ENCODE results near the gene FAM219A. TPM values are rescaled to one million over a fixed set of nuclear protein-coding genes. Genes with fewer than 3 reads are reported as not detected.

FAM219A gene
- total RNA-seq, 1 experiment from 2014 or later, result 11.6 TPM

GRCh38 chr9:34349324-34349723 is 109.0 kb downstream of the FAM219A start:
- DNase-seq (ENCODE audit: low spot score), result no peak

Other genes with a start within 250 kb of the FAM219A start
- 9.0 and 11.5 TPM in 2 replicates for gene KIF24, start 129.3 kb downstream of the FAM219A start, total RNA-seq (2014; rRNA removed; shearing (Covaris generic))
- gene NUDT2, start 129.0 kb downstream of the FAM219A start, total RNA-seq (2014; rRNA removed; shearing (Covaris generic)), result 52.1 and 67.4 TPM in 2 replicates
- gene MYORG, start 81.7 kb downstream of the FAM219A start, total RNA-seq (2014; rRNA removed; shearing (Covaris generic)), result 3.5 and 4.6 TPM in 2 replicates
- gene DNAI1, start 235 bp upstream of the FAM219A start, total RNA-seq (2014; rRNA removed; shearing (Covaris generic)), result not detected in 2 replicates
- gene ENHO, start 64.4 kb upstream of the FAM219A start, total RNA-seq (2014; rRNA removed; shearing (Covaris generic)), result 0.43 and 1.1 TPM in 2 replicates
- gene CNTFR, start 131.2 kb upstream of the FAM219A start, total RNA-seq (2014; rRNA removed; shearing (Covaris generic)), result 0.69 TPM in 1 of 2 replicates, not detected in the other
- gene RPP25L, start 153.5 kb upstream of the FAM219A start, total RNA-seq (2014; rRNA removed; shearing (Covaris generic)), result 20.1 and 26.2 TPM in 2 replicates
- gene DCTN3, start 161.9 kb upstream of the FAM219A start, total RNA-seq (2014; rRNA removed; shearing (Covaris generic)), result 98.4 and 138 TPM in 2 replicates
- 0.19 TPM in 1 of 2 replicates, not detected in the other for gene ARID3C, start 170.5 kb upstream of the FAM219A start, total RNA-seq (2014; rRNA removed; shearing (Covaris generic))
- gene SIGMAR1, start 179.2 kb upstream of the FAM219A start, total RNA-seq (2014; rRNA removed; shearing (Covaris generic)), result 94.0 and 107 TPM in 2 replicates
- gene GALT, start 188.1 kb upstream of the FAM219A start, total RNA-seq (2014; rRNA removed; shearing (Covaris generic)), result 19.5 and 21.1 TPM in 2 replicates
- 9.3 and 10.9 TPM in 2 replicates for gene IL11RA, start 193.6 kb upstream of the FAM219A start, total RNA-seq (2014; rRNA removed; shearing (Covaris generic))
- gene CCL27, start 204.1 kb upstream of the FAM219A start, total RNA-seq (2014; rRNA removed; shearing (Covaris generic)), result 2.2 TPM in 1 of 2 replicates, not detected in the other
- gene CCL19, start 232.7 kb upstream of the FAM219A start, total RNA-seq (2014; rRNA removed; shearing (Covaris generic)), result not detected in 2 replicates